Medulla oblongata (tissue), 1 donor: ENCODE measurements around the gene TJP3.

ENCODE experiments used
- DNase-seq: peaks from one replicate; pipeline ENCODE4 v3.0.0-alpha.2; 2015; ENCODE audit errors: extremely low spot score

TJP3 gene

DNA sequence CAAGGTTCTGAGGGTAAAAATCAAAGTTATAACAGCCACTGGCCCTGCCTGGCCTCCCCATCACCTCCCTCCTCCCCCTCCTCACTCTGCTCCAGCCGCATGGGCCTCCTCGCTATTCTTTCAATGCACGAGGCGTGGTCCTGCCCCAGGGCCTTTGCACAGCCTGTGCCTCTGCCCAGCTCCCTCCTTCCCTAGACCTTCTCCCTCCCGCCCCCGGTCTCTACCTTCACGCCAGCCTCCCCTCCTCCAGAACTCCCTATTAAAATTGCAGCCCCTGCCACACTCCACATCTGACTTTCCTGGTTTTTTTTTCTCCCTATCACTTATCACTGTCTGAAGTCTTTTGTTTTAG lies 60.5 kb downstream of the TJP3 start:
- no peak for DNase-seq

DNA sequence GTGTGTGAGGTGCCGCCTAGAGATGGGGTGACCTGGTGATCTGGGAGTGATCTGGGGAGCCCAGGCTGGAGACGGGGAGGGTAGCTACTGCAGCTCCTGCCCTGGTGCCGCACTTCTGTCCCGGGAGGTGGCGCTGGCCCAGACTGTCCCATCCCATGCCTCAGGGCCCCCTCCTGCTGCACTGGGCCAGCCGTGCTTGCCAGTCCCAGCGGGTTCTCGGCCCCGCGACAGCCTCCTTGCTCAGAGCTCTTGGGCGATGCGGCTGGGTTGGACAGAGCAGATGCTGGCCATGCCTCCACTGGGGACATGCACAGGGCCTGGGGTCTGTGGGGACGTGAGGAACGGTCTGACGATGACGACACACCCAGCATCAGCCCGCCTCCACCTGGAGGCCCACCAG lies 61.3 kb downstream of the TJP3 start:
- no peak for DNase-seq

DNA sequence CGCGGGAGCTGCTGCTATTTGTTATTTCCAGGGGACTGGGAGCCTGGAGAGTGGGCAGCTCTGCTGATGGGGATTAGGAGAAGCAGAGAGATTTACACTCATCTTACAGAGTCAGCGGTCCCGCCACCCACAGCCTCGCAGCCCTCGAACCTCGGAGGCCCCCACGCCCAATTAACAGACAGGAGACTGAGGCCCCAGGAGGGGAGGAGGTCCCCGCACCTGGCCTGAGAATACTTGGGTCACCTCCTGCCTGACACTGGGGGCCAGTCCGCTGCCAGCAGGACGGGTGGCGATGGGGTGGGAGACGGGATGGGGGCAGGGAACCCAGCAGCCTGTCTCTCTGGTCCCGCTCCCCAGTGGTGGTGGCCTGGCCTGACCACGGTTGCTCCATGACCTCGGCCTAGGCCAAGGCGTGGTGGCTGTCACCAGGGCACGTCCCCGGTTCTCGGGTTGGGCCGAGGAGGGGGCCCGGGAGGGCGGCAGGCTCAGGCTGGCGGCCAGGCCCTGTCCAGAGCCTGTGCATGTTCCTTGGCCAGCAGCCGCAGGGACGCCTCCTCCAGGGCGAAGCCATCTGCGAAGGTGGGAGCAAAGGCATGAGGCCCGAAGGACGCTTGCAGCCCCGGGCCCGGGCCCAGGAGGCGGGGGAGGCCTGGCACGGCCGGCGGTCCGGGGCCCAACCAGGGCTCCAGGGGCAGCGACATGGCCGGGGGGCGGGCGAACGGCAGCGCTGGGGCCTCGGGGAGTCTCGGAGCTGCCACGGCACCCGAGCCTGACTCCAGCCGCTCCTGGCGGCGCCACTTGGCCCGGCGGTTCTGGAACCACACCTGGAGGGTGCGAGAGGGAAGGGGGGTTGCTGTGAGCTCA lies 62.2 kb downstream of the TJP3 start:
- DNase-seq = no peak

DNA sequence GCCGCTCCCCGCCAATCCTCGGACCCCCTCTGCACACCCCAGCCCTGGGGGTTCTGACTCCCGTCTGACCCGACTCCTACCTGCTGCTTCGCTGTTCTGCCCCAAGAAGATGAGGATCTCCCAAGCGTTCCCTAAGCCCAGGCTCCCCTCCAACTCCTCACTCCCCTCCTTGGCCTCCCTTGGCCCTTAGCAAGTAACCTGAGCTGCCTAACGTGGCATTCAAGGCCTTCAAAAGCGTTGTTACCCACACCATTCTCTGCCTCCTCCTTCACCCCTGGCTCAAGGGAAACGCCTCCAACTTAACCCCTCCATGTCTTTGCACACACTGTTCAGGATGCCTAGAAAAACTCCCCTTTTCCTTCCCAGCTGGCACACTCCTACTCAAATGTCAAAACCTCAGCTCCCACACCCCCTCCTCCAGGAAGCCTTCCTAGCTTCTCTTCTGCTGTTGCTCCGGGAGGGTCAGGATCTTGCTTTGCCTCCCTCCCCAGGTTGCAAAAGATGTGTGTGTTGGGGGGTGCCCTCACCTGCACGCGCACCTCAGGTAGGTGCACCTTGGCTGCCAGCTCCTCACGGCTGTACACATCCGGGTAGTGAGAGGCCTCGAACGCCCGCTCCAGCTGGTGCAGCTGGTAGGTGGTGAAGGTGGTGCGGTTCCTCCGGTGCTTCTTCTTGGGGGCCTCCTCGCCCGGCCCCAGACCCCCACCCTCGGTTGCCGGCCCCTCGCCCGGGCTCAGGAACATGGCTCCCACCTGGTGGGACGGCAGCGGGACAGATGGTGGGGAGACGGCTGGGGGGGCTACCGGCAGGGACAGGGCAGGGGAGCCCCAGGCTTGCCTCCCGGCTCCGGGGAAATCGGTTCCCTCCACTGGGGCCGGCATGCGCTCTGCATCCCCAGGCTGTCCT lies 63.1 kb downstream of the TJP3 start:
- no peak for DNase-seq

DNA sequence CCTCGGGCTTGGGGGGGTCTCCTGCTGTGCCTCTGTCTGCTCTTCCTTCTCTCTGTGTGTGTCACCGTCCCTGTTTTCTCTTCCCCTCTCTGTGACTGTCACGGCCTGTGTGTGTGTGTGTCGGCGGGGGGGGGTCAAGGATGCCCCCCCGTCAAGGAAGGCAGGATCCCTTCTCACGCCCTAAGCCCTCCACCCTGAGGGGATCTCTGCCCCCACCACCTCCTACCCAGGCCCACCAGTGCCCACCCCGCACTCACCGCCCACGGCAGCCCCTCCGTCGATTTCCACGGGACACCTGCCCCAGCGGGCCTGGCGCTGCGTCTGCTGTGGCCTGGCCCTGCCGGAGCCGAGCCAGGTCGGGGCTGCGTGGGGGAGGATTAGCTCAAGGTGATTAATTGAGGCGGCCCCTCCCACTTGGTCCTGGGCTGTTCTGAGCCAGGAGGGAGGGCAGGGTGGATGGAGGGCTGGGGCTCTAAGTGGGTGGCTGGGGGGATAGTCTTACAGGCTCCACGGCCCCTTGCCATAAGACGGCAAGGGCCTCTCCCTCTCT lies 63.8 kb downstream of the TJP3 start, which contains the start of gene RAX2:
Gene RAX2 (minus strand): TSS at position 323 of the 550 bp plus-strand sequence. CDS start 486 bp downstream, outside the sequence.
- DNase-seq = no peak

DNA sequence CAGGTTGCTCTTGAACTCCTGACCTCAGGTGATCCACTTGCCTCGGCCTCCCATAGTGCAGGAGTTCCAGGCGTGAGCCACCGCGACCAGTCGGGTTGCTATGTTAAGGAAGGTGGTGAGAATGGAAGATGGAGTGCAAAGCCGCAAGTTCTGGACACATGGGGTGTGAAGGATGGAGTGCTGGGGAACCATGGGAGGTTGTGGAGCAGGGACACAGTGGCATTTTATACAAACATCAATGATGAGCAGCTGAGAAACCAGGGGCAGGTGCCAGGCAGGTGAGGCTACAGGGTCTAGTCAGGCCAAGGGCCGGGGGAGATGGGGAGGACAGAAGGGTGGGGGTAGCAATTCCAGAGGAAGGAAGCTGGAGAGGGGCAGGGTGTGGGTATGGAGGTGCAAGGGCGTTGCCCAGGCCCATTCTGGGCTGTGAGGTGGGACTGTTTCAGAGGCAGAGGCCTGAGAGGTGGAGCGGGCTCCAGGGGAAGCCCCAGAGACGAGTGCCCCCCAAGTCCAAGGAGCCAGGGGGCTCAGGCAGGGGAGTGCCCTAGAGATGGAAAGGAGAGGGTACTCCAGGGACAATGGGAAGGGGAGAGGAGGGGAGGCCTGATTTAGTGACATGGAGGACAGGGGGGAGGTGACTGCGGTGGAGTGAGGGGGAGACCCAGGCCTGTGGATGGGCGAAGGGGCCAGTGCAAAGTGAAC lies 65.8 kb downstream of the TJP3 start:
- no peak for DNase-seq

DNA sequence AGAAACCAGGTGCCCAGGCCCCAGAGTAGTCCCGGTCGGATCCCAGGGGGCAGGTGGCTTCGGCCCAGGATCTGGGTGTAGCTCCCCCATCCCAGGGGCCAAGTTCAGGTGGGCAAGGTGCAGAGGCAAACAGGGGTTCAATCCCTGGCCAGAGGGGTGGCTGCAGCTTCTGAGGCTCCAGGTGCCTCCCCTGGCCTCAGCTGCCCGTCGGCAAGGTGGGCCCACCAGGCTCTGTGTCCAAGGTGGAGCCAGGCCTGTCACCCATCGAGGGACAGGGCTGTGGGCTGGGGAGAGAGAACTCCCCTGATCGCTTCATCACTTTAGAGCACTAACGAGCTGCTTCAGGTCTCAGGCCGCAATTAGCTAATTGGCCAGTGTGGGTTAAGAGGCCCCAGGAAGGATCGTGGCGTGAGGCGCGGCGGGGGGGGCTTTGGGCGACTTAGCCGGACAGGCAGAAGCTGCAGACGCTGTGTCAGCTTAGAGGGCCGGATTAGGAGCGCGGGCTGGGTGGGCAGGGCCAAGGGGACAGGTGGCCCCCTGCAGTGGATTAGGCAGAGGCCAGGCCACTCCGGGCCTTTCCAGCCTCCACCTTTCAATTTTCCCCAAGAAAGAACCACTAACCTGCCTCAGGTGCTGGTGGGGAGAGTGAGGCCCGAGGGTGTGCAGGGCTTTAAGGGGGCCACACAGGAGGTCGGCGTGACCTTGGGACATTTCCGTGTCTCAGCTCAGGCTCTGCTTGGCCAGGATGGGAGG lies 66.6 kb downstream of the TJP3 start:
- no peak for DNase-seq

DNA sequence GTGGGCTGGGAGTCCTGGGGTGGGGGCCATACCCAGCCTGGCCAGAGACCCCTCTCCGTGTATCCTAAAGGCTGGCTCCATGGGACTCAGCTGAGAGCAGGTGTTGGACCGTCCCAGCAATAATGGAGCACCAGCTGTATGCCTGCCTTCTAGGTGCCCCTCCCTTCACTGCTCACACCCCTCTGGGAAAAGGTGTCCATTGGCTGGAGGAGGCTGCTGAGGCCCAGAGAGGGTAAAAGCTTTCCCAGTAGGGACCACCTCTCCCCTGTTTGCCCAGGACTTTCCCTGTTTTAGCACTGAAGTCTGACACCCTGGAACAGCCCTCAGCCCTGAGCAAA lies 67.2 kb downstream of the TJP3 start:
- DNase-seq = no peak

DNA sequence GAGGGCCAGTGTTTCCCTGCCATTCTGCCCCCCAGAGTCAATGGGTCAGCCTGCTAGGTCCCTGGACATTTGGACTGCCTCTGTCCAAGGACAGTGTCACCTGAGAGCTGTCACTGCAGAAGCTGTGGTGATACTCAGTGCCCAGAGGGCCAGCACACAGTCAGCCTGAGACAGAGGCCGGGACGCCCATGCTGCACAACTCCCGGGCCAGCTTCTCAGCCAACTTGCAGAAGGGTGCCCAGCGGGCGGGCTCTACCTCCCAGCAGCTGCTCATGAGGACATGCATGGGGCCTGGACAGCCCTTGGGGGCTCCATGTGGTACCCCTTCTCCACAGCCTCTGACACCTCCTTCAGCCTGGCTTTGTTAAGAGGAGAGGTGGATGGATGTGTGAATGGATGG lies 67.6 kb downstream of the TJP3 start:
- DNase-seq = no peak

DNA sequence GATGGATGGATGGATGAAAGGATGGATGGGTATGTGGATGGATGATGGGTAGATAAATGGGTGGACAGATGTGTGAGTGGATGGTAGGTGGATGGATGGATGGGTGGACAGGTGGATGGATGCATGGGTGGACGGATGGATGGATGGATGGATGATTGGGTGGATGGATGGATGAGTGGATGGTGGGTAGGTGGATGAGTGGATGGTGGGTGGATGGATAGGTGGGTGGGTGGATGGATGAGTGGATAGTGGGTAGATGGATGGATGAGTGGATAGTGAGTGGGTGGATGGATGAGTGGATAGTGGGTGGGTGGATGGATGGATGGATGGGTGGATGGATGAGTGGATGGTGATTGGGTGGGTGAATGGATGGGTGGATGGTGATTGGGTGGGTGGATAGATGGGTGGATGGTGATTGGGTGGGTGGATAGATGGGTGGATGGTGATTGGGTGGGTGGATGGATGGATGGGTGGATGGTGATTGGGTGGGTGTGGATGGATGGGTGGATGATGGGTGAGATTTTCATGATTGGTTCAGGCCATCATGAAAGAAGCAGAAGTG lies 68.4 kb downstream of the TJP3 start:
- no peak for DNase-seq

DNA sequence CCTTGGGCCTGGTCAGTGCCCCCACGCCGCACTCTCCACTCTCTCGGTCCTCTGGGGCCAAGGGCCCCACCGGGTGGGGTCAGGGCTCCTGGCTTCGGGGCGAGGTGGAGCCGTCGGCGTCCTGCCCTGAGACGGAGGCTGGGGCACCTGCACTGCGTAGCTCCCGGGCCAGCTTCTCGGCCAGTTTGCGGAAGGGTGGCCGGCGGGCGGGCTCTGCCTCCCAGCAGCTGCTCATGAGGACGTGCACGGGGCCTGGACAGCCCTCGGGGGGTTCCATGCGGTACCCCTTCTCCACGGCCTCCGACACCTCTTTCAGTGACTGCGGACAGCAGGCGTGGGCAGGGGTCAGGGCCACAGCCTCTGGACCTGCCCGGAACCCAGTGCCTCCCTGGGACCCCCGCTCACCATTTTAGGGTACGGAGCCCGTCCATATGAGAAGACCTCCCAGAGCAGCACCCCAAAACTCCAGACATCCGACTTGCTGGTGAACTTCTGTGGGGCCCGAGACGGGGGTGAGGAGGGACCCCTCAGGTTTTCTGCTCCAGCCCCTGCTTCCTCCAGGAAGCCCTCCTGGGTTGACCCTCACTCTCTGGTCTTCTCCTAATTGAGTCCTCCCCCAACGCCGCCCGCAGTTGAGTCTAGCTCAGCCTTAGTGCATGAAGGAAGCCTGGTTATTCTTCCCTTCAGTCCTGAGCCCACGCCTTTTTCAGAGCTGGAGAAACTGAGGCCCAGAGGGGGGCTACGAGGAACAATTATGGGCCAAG lies 70.1 kb downstream of the TJP3 start:
- DNase-seq = no peak

DNA sequence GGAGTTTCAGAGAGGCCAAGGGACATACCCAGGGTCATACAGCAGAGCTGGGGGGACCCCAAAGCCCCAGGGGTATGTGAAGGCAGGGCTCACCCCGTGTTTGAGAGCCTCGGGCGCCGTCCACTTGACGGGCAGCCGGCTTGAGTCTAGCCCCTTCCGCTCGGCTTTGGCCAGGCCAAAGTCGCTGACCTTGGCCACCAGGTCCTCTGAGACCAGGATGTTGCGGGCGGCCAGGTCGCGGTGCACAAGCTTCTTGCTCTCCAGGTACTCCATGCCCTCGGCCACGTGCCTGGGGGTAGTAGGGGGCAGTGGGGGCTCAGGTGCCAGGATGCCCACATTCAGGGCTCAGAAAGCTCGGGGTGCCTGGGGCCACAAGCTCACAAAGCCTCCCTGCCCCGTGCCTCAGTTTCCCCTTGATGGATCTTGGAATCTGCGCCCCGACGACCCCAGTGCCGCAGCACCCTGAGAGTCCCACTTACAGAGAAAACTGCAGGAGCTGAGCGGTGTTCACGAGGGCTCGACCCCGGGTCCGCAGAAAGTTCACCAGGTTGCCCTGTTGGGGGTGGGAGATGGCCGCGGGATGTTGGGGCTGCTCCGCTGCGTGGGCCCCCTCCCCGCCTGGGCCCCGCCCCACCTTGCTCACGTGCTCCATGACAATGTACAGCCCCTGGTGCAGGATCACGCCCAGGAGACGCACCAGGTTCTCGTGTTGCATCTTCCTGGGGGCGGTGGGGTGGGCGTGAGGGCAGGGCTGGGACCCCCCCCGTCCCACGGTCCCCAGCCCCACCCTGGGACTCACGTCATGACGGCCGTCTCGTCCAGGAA lies 70.9 kb downstream of the TJP3 start:
- no peak for DNase-seq

DNA sequence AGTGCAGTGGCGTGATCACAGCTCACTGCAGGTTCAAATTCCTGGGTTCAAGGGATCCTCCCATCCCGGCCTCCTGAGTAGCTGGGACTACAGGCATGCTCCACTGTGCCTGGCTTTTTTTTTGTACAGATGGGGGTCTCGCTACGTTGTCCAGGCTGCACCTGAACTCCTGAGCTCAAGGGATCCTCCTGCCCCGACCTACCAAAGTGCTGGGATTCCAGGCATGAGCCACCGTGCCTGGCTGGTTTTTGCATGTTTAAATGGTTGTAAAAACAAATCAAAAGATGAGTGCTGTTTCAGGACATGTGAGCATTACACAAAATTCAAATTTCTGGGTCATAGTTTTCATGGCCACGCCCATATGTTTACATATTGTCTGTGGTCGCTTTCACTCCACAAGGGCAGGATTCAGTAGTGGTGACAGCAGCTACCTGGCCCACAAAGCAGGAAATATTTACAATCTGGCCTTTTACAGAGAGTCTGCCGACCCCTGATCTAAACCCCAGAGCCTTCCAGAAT lies 72.7 kb downstream of the TJP3 start:
- DNase-seq = no peak

DNA sequence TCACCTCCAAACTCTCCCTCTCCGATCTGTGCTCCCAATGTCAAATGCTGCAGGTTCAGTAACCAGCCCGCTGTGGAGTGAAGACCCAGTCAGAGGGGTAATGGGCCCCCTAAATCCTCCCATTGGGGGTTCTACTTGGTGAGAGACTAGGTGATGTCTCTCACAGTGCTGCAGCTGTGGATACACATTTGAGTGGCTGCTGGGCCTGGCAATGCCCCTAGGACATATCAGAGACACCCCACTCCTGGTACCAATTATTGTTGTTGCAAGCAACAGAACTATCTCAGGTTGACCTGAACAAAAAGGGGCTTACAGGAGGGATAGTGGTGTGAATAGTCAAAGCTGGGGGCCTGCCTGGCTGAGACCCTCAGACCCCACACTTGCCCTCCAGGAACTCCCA lies 73.4 kb downstream of the TJP3 start:
- DNase-seq = no peak

DNA sequence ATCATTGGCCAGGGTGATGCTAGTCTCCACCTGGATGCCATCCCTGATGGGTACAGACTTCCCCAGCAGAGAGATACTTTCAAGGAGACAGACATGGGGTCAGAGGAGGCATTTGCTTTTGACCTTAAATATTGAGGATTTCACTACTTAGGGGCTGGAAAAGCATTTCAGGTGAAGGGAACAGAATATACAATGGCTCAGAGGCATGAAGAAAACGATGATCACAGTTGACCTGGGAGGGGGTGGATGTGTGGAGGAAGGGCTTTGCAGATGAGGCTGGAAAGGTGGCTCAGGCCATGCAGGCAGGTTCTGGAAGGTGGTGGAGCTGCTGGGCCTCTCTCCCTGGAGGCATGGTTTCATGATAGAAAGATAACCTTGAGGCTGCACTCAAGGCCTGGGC lies 74.1 kb downstream of the TJP3 start:
- no peak for DNase-seq

DNA sequence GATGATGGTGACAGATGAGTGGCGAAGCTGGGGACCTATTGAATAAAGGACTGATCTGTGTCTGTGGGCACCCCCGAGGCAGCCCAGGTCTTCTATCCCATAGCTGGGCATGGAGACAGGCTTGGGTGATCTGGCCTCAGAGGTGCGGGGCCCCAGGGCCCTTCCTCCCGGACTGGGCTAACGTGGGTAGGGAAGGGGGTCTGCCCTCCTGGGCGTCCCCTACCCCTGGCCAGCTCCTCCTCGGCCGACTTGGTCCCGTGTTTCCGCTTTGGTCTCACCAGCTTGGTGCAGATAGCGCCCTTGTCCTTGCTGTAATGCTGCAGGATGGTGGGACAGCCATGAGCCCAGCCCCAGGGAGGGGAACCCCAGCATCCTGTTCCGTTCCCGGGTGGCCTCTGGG lies 74.7 kb downstream of the TJP3 start:
- DNase-seq = no peak

DNA sequence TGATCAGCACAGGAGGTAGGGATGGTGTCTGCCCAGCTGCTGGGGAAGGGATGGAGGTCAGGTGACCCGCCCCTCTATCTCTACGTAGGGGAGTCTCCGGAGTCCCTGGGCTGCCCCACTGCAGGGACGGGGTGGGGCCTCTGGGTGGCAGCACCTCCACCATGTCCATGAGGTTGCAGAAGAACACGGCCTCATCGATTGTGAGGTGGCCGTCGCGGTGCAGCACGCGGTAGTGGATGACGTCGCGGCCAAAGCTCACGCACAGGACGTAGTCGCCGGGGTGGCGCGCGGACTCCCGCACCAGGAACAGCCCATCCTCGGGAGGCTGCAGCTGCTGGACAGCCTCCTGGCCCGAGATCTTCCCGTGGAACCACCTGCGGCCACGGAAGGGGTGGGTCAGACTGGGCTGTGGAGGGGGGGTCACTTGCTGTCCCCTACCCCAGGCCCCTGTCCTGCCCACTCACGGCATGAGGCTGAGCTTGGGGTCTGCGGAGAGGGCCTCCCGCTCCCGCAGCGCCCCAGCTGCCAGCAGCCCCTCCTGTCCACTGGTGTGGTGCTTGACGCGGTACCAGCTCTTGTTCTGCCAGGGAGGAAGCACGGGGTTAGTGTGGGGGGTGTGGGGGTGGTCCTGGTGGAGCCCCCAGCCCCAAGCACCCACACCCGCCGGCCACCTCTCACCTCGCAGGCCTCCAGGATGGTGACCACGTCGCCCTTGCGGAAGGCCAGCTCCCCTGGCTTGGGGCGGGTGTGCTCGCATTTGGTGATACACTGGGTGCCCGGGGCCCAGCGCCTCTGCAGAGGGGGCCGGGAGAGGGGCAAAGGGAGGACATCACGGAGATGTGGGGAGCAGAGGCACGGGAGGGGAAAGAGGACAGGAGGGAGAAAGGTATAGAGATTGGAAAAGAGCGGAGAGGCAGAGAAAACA lies 75.7 kb downstream of the TJP3 start:
- no peak for DNase-seq
